IMR-90 (cell line): ENCODE results near the gene INPP1. TPM values are rescaled to one million over a fixed set of nuclear protein-coding genes. Genes with fewer than 3 reads are reported as not detected.
"Not testable (repeated sequence)": the region's sequence is repeated elsewhere in the genome, so short reads cannot be mapped to it uniquely, and the experiment has no call there.

Source experiments
- ATAC-seq: fragments of 200-7000 bp; cut with Tn5 transposase; 2 replicates; pipeline ENCODE4 v1.9.1; 2020; ENCODE audit warnings: low read depth, mild to moderate bottlenecking, moderate library complexity
- BruUV-seq: library from RNA; stranded (reverse); fragments of 400-500 nt; replicated peaks from 2 replicates; lab custom pipeline; 2021; lab: Mats Ljungman, UMichigan
- CTCF ChIA-PET: fragments of 300-600 bp; formaldehyde crosslinking; extraction: SDS; loops from one replicate; lab custom pipeline; 2021; ENCODE audit warnings: antibody characterized with exemption; lab: Yijun Ruan, JAX
- POLR2A ChIA-PET: fragments of 300-600 bp; sonication (Branson Sonifier 250); formaldehyde crosslinking; loops from one replicate; lab custom pipeline; 2022; ENCODE audit warnings: antibody characterized with exemption; ENCODE audit not compliant: unreplicated experiment; lab: Charles Lee
- DNase-seq: peaks from one replicate; pipeline ENCODE4 v3.0.0; 2013
- H2AFZ ChIP-seq: replicated peaks from 2 replicates; pipeline ENCODE3; 2013; ENCODE audit warnings: low read length, mild to moderate bottlenecking; ENCODE audit not compliant: poor library complexity
- H2AK5ac ChIP-seq: 2 replicates; pipeline ENCODE4 v1.6.1; 2013; ENCODE audit warnings: low read depth, low read length, inconsistent platforms
- H2AK9ac ChIP-seq: replicated peaks from 2 replicates; pipeline ENCODE3; 2013; ENCODE audit warnings: mild to moderate bottlenecking, low read depth, low read length, moderate library complexity; ENCODE audit not compliant: poor library complexity
- H2BK120ac ChIP-seq: 2 replicates; pipeline ENCODE4 v1.6.1; 2013; ENCODE audit warnings: low read depth, low read length, inconsistent platforms
- H2BK15ac ChIP-seq: 3 replicates; pipeline ENCODE4 v1.6.1; 2013; ENCODE audit warnings: low read depth, low read length, inconsistent platforms
- H2BK20ac ChIP-seq: 2 replicates; pipeline ENCODE4 v1.6.1; 2013; ENCODE audit warnings: low read depth, mild to moderate bottlenecking, inconsistent platforms, low read length, moderate library complexity
- H2BK5ac ChIP-seq: 2 replicates; pipeline ENCODE4 v1.6.1; 2013; ENCODE audit warnings: mild to moderate bottlenecking, low read depth, low read length, inconsistent platforms; ENCODE audit not compliant: poor library complexity, severe bottlenecking
- H3K14ac ChIP-seq: replicated peaks from 2 replicates; pipeline ENCODE4 v1.6.1; 2013; ENCODE audit warnings: low read depth, low read length, inconsistent platforms
- H3K18ac ChIP-seq: 2 replicates; pipeline ENCODE4 v1.6.1; 2013; ENCODE audit warnings: low read depth, low read length, control low read depth
- H3K23ac ChIP-seq: 2 replicates; pipeline ENCODE4 v1.6.1; 2013; ENCODE audit warnings: low read depth, low read length, inconsistent platforms
- H3K27ac ChIP-seq: 2 replicates; pipeline ENCODE4 v1.5.1; 2013; ENCODE audit warnings: mild to moderate bottlenecking, control low read depth, low read length; ENCODE audit not compliant: insufficient read depth
- H3K27me3 ChIP-seq: 2 replicates; pipeline ENCODE4 v1.6.1; 2013; ENCODE audit warnings: low read length; ENCODE audit not compliant: control insufficient read depth, insufficient read depth
- H3K36me3 ChIP-seq: 2 replicates; pipeline ENCODE4 v1.6.1; 2013; ENCODE audit warnings: low read length, mixed read lengths; ENCODE audit not compliant: control insufficient read depth, insufficient read depth
- H3K4ac ChIP-seq: 2 replicates; pipeline ENCODE4 v1.6.1; 2013; ENCODE audit warnings: low read depth, low read length, inconsistent platforms
- H3K4me1 ChIP-seq: 2 replicates; pipeline ENCODE4 v1.6.1; 2013; ENCODE audit warnings: low read length, mixed read lengths; ENCODE audit not compliant: control insufficient read depth, insufficient read depth
- H3K4me2 ChIP-seq: 2 replicates; pipeline ENCODE4 v1.6.1; 2013; ENCODE audit warnings: low read depth, mild to moderate bottlenecking, control low read depth, low read length, moderate library complexity
- H3K4me3 ChIP-seq: 2 replicates; pipeline ENCODE4 v1.5.1; 2013; ENCODE audit warnings: low read depth, mild to moderate bottlenecking, control low read depth, low read length, moderate library complexity; ENCODE audit not compliant: insufficient read depth
- H3K56ac ChIP-seq: 2 replicates; pipeline ENCODE4 v1.6.1; 2013; ENCODE audit warnings: low read length, inconsistent platforms; ENCODE audit not compliant: insufficient read depth; ENCODE audit errors: extremely low read depth
- H3K79me1 ChIP-seq, 2 experiments: 2 replicates each; pipeline ENCODE4 v1.6.1; 2013; ENCODE audit warnings: low read length in 2 of 2, inconsistent platforms in 1 of 2, low read depth in 1 of 2
- H3K9ac ChIP-seq: 2 replicates; pipeline ENCODE4 v1.6.1; 2013; ENCODE audit warnings: low read depth, low read length, control low read depth
- H3K9me1 ChIP-seq: 2 replicates; pipeline ENCODE4 v1.6.1; 2013; ENCODE audit warnings: low read length, inconsistent platforms; ENCODE audit not compliant: insufficient read depth
- H3K9me3 ChIP-seq: 2 replicates; pipeline ENCODE4 v1.6.1; 2013; ENCODE audit warnings: low read length; ENCODE audit not compliant: control insufficient read depth, insufficient read depth
- H4K20me1 ChIP-seq: 2 replicates; pipeline ENCODE4 v1.6.1; 2013; ENCODE audit warnings: low read length, inconsistent platforms; ENCODE audit not compliant: insufficient read depth
- H4K5ac ChIP-seq: 2 replicates; pipeline ENCODE4 v1.6.1; 2013; ENCODE audit warnings: mild to moderate bottlenecking, low read depth, low read length, control low read depth
- H4K8ac ChIP-seq, 2 experiments: 2 replicates each; pipeline ENCODE4 v1.6.1; 2013; ENCODE audit warnings: low read depth in 2 of 2, low read length in 2 of 2, control low read depth in 1 of 2, inconsistent platforms in 1 of 2
- H4K91ac ChIP-seq: 2 replicates; pipeline ENCODE4 v1.6.1; 2013; ENCODE audit warnings: low read depth, low read length, inconsistent platforms; ENCODE audit not compliant: insufficient read depth
- CEBPB ChIP-seq: IDR thresholded peaks from 2 replicates; pipeline ENCODE4 v1.6.1; 2012; ENCODE audit warnings: low read depth, low read length, improper control_type of control experiment
- NFE2L2 ChIP-seq: fragments of 150-350 bp; IDR thresholded peaks from 2 replicates; pipeline ENCODE4 v1.6.1; 2016; ENCODE audit warnings: low read depth, mild to moderate bottlenecking, low read length
- SMC3 ChIP-seq: fragments of 150-350 bp; IDR thresholded peaks from 2 replicates; pipeline ENCODE4 v1.6.1; 2016; ENCODE audit warnings: low read depth, mild to moderate bottlenecking, antibody characterized with exemption, low read length, moderate library complexity
- WGBS, 2 experiments: methylation state at CpG; one replicate each; pipeline versions ENCODE4 v1.1.5 to v1.1.7; 2013; ENCODE audit warnings: missing lambda C conversion rate in 2 of 2; ENCODE audit not compliant: insufficient read length in 1 of 2; ENCODE audit errors: extremely low coverage in 2 of 2; 5-methylcytosine and 5-hydroxymethylcytosine counted together
- dilution Hi-C: fragments of 300-500 bp; cut with HindIII; formaldehyde crosslinking; loops from one replicate; pipeline ENCODE4 v1.14.3; 2018; ENCODE audit warnings: low sequenced_read_pairs; ENCODE audit not compliant: unreplicated experiment
- in situ Hi-C: fragments of 300-500 bp; cut with MboI; formaldehyde crosslinking; loops from 3 replicates; pipeline ENCODE4 v1.14.3; 2019; ENCODE audit warnings: low sequenced_read_pairs, inconsistent platforms, mixed read lengths
- intact Hi-C: fragments of 100-400 bp; cut with micrococcal nuclease; formaldehyde crosslinking; loops from 2 replicates; pipeline ENCODE4 v1.10.0; 2022
- polyA plus RNA-seq, 3 experiments: library from polyadenylated mRNA; depleted of rRNA; stranded (reverse); fragments of >200 nt; gene quantifications; 2 replicates each; pipeline ENCODE4 v1.2.3, GENCODE V29; 2012; ENCODE audit warnings: low replicate concordance in 1 of 3
- total RNA-seq: library from RNA; depleted of rRNA; stranded (reverse); fragments of >200 nt; gene quantifications from 2 replicates; pipeline ENCODE4 v1.2.3, GENCODE V29; 2012

Gene INPP1
- total and polyA plus RNA-seq, 2 of the 4 experiments (the other 2 are of a cell fraction) = 4.1 to 10.1 TPM

- no peak overlapping the region for H3K14ac ChIP-seq
- ChIA-PET POLR2A (no interaction called here), CTCF (no interaction called here)
- H4K5ac ChIP-seq = no peak overlapping the region
- H3K9ac ChIP-seq = no peak overlapping the region
- intact Hi-C loops = no loop called here
- H2BK5ac ChIP-seq = no peak overlapping the region
- H2BK15ac ChIP-seq = no peak overlapping the region
- H2BK20ac ChIP-seq = no peak overlapping the region
- no peak overlapping the region for H2AK5ac ChIP-seq
- H3K56ac ChIP-seq = no peak overlapping the region
- H3K27me3 ChIP-seq = no peaks in the 10 kb centered on the region
- no peaks in the 10 kb centered on the region for H3K4me1 ChIP-seq
- no peak overlapping the region for H3K4ac ChIP-seq
- H4K91ac ChIP-seq = no peak overlapping the region
- dilution Hi-C loops = no loop called here
- no peak overlapping the region for H3K23ac ChIP-seq
- no peak overlapping the region for H3K4me3 ChIP-seq
- H3K9me1 ChIP-seq = no peaks in the 10 kb centered on the region
- BruUV-seq = no TSS peak
- no peaks in the 10 kb centered on the region for H4K20me1 ChIP-seq
- H3K4me2 ChIP-seq = no peak overlapping the region
- in situ Hi-C loops = no loop called here
- H2BK120ac ChIP-seq = no peak overlapping the region
- H3K36me3 ChIP-seq = no peaks in the 10 kb centered on the region
- no peak overlapping the region for H2AFZ ChIP-seq
- H2AK9ac ChIP-seq = no peak overlapping the region
- H3K18ac ChIP-seq = no peak overlapping the region
- H3K27ac ChIP-seq = no peak overlapping the region
- TF ChIP-seq CEBPB (peak; percentile 48; the same call in 1 of the 2 replicates), NFE2L2 (no peak), SMC3 (no peak)
- DNase-seq (no peak), ATAC-seq (no peak)
- no peak overlapping the region for H4K8ac ChIP-seq
- H3K79me1 ChIP-seq = no peaks in the 10 kb centered on the region
- no peaks in the 10 kb centered on the region for H3K9me3 ChIP-seq
Observed at GRCh38 chr2:190335225-190335559, 8.2 kb upstream of the INPP1 start.

- H3K27ac ChIP-seq, H2BK15ac ChIP-seq, H2BK120ac ChIP-seq, H4K8ac ChIP-seq, intact Hi-C loops, ATAC-seq, POLR2A ChIA-PET, H2AFZ ChIP-seq, H3K9me1 ChIP-seq, H3K4me3 ChIP-seq, H4K5ac ChIP-seq, H3K36me3 ChIP-seq, H3K9ac ChIP-seq, H2AK9ac ChIP-seq, H3K23ac ChIP-seq, in situ Hi-C loops, H4K20me1 ChIP-seq, H2BK5ac ChIP-seq, H2BK20ac ChIP-seq, H3K79me1 ChIP-seq, H3K4me1 ChIP-seq, H3K14ac ChIP-seq, H4K91ac ChIP-seq, H3K4me2 ChIP-seq, dilution Hi-C loops, BruUV-seq, H3K9me3 ChIP-seq, H3K4ac ChIP-seq, DNase-seq, H3K27me3 ChIP-seq, H3K56ac ChIP-seq, H3K18ac ChIP-seq: not testable (repeated sequence)
- no CpG with 5 or more reads among the region's 4 CpGs for WGBS, 2 experiments
- CTCF ChIA-PET = interaction anchor here (0.8 kb wide), 1 partner anchor 9 kb away, joined by 3 read pairs; no protein-coding TSS in a partner anchor
- peak overlapping the region; percentile 4; the same call in 1 of the 2 replicates for H2AK5ac ChIP-seq
Observed at GRCh38 chr2:190335584-190335983, 7.8 kb upstream of the INPP1 start.
